HL-60 (cell line): ENCODE data around the gene UQCRC2.

Experiments
- DNase-seq, 2 experiments: peaks; one replicate each; pipeline ENCODE4 v3.0.0-alpha.2; 2010 to 2020; ENCODE audit warnings: low read depth in 1 of 2, low spot score in 1 of 2
- H3K27ac ChIP-seq: fragments of 250-450 bp; sonication (Bioruptor Pico); replicated peaks from 2 replicates; pipeline ENCODE4 v1.5.1; 2020; ENCODE audit warnings: mild to moderate bottlenecking, moderate library complexity
- H3K27me3 ChIP-seq: fragments of 250-450 bp; sonication (Bioruptor Pico); 2 replicates; pipeline ENCODE4 v1.5.1; 2021; ENCODE audit warnings: mild to moderate bottlenecking, moderate library complexity; ENCODE audit not compliant: insufficient read depth, poor library complexity, severe bottlenecking
- H3K4me3 ChIP-seq: replicated peaks from 2 replicates; pipeline ENCODE4 v1.5.1; 2011; ENCODE audit warnings: mild to moderate bottlenecking, control low read depth, low read length; ENCODE audit not compliant: insufficient read depth
- GABPA ChIP-seq: IDR thresholded peaks from 2 replicates; pipeline ENCODE4 v1.6.1; 2012; ENCODE audit warnings: low read depth
- POLR2AphosphoS5 ChIP-seq: IDR thresholded peaks from 2 replicates; pipeline ENCODE4 v1.6.1; 2012; ENCODE audit warnings: low read depth
- REST ChIP-seq: IDR thresholded peaks from 2 replicates; pipeline ENCODE4 v1.6.1; 2012; ENCODE audit warnings: low read depth; ENCODE audit not compliant: insufficient replicate concordance
- SPI1 ChIP-seq: IDR thresholded peaks from 2 replicates; pipeline ENCODE4 v1.6.1; 2012; ENCODE audit warnings: low read depth, mild to moderate bottlenecking, borderline replicate concordance
- TF ChIP-seq, protein P1 (sequence below): IDR thresholded peaks from one replicate; pipeline ENCODE4 v1.5.1; 2011; ENCODE audit warnings: low read length, control low read depth, inconsistent platforms; ENCODE audit not compliant: insufficient read depth

UQCRC2 gene

GRCh38 chr16:22027633-22028032, 74.5 kb downstream of the UQCRC2 start:
- H3K4me3 ChIP-seq, result no peak overlapping the region
- DNase-seq, result no peak
- no peaks in the 10 kb centered on the region for H3K27me3 ChIP-seq
- TF ChIP-seq SPI1 (no peak), REST (no peak), GABPA (no peak), POLR2AphosphoS5 (no peak)
- TF ChIP-seq, protein P1, sequence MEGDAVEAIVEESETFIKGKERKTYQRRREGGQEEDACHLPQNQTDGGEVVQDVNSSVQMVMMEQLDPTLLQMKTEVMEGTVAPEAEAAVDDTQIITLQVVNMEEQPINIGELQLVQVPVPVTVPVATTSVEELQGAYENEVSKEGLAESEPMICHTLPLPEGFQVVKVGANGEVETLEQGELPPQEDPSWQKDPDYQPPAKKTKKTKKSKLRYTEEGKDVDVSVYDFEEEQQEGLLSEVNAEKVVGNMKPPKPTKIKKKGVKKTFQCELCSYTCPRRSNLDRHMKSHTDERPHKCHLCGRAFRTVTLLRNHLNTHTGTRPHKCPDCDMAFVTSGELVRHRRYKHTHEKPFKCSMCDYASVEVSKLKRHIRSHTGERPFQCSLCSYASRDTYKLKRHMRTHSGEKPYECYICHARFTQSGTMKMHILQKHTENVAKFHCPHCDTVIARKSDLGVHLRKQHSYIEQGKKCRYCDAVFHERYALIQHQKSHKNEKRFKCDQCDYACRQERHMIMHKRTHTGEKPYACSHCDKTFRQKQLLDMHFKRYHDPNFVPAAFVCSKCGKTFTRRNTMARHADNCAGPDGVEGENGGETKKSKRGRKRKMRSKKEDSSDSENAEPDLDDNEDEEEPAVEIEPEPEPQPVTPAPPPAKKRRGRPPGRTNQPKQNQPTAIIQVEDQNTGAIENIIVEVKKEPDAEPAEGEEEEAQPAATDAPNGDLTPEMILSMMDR, result no peak
- H3K27ac ChIP-seq, result no peak overlapping the region

DNA sequence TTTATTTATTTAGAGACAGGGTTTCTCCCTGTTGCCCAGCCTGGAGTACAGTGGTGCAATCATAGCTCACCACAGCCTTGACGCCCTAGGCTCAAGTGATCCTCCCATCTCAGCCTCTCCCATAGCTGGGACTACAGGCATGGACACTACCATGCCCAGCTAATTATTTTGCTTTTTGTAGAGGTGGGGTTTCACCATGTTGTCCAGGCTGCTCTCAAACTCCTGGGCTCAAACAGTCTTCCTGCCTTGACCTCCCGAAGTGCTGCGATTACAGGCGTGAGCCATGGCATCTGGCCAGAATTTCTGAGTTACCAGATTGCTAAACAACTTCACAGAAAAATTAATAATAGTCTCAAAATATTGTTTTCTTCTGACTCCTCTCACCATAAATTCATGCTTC, 76.5 kb downstream of the UQCRC2 start:
- TF ChIP-seq REST (no peak), POLR2AphosphoS5 (no peak), GABPA (no peak), SPI1 (no peak)
- TF ChIP-seq, protein P1, result no peak
- DNase-seq, result no peak
- H3K27me3 ChIP-seq, result no peaks in the 10 kb centered on the region
- H3K27ac ChIP-seq, result no peak overlapping the region
- H3K4me3 ChIP-seq, result no peak overlapping the region

DNA sequence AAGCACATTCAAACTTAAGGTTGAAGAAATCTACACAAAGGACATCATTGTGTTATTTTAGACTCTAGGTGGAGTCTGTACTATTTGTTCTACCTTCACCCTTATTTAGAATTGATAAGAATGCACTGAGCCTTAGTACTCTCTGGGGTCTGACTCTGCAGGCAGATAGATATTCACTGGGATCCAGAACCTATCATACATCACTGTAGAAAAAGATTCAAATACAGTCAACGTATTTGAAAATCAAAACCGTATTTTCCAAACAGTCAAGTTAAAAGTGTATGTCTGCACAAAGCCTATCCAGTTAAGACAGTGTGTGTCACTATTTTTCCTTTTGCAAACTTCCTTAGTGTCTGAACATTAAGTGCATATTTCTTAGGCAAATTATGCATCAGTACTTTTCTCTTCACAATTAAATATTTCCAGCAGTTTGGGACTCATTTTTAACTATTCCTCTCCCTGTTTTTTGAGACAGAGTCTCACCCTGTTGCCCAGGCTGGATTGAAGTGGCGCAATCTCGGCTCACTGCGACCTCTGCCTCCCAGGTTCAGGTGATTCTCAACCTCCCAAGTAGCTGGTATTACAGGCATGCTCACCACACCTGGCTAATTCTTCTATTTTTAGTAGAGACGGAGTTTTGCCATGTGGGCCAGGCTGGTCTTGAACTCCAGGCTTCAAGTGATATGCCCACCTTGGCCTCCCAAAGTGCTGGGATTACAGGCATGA, 77.1 kb downstream of the UQCRC2 start:
- Histone ChIP-seq H3K27me3 (no peaks in the 10 kb centered on the region), H3K4me3 (no peak overlapping the region), H3K27ac (no peak overlapping the region)
- DNase-seq, result no peak
- no peak for TF ChIP-seq POLR2AphosphoS5
- TF ChIP-seq GABPA, result no peak
- TF ChIP-seq, protein P1, result no peak
- TF ChIP-seq REST, result no peak
- TF ChIP-seq SPI1, result no peak
